ENCODE results near the gene ERN1. TPM values are rescaled to one million over a fixed set of nuclear protein-coding genes. Genes with fewer than 3 reads are reported as not detected.

ERN1 gene
- total and polyA plus RNA-seq, 2 of the 13 experiments (the other 11 are each of a cell fraction or from before 2014, with no cell fraction given), result 6.0 to 12.7 TPM

GRCh38 chr17:64025732-64026294 lies 104.1 kb downstream of the ERN1 start (continued):
- peak; percentile 84 for TF ChIP-seq ZFP91 (CRISPR knock-in tag; IDR thresholded peaks at IDR 0.05; ENCODE audit: borderline replicate concordance)
- TF ChIP-seq GTF2F1 (IDR thresholded peaks at IDR 0.05; ENCODE audit: low read length), result no peak
- no peak for TF ChIP-seq MEF2D (CRISPR knock-in tag; IDR thresholded peaks at IDR 0.05)
- TF ChIP-seq IRF9 (CRISPR knock-in tag; IDR thresholded peaks at IDR 0.05; ENCODE audit: borderline replicate concordance), result 0 out of 2 replicates have a peak, but pooled peaks have one; percentile 44
- peak; percentile 96 for TF ChIP-seq XRCC5 (optimal IDR thresholded peaks at IDR 0.05; ENCODE audit: low read length)
- peak; percentile 91 for TF ChIP-seq ZBTB7B (CRISPR knock-in tag; IDR thresholded peaks at IDR 0.05)
- no peak for TF ChIP-seq NFE2L1 (CRISPR knock-in tag; IDR thresholded peaks at IDR 0.05; ENCODE audit: borderline replicate concordance)
- TF ChIP-seq STAG1 (CRISPR knock-in tag; IDR thresholded peaks at IDR 0.05), result peak; percentile 80
- TF ChIP-seq CBX5 (CRISPR knock-in tag; IDR thresholded peaks at IDR 0.05; ENCODE audit: borderline replicate concordance), result peak; percentile 77; the same call in 1 of the 2 replicates

Data from HepG2 (cell line).